GM21367 (cell line): ENCODE results near the gene ACTL10.

Experiments used
- ATAC-seq: cut with Tn5 transposase; IDR thresholded peaks from one replicate; pipeline ENCODE4 v1.9.1; 2021; ENCODE audit not compliant: unreplicated experiment

The ACTL10 gene

GRCh38 chr20:33663161-33664084 is 3.3 kb upstream of the ACTL10 start:
- ATAC-seq, result no peak

- ATAC-seq, result no peak
Observed at GRCh38 chr20:33664085-33664761, 2.5 kb upstream of the ACTL10 start.

DNA sequence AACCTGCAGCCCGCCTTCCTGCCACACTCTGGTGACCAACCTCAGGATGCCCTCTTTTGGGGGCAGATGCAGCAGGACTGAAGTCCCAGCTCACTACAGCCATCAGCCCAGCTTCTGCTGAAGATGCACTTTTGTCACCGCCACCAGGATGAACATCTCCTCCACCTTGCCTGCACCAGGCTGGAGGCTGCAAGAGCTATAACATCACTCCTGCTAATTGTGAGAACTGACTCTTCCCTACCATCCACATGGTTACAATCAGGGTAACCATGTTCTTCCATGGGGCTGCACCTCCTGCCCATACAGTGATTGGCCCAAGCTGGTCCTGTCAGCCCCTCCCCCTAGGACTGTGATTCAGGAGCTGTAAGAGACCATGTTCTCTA is 2.0 kb upstream of the ACTL10 start:
- ATAC-seq, result no peak

- ATAC-seq, result no peak
Observed at GRCh38 chr20:33667245-33667675, 517 bp downstream of the ACTL10 start.

DNA sequence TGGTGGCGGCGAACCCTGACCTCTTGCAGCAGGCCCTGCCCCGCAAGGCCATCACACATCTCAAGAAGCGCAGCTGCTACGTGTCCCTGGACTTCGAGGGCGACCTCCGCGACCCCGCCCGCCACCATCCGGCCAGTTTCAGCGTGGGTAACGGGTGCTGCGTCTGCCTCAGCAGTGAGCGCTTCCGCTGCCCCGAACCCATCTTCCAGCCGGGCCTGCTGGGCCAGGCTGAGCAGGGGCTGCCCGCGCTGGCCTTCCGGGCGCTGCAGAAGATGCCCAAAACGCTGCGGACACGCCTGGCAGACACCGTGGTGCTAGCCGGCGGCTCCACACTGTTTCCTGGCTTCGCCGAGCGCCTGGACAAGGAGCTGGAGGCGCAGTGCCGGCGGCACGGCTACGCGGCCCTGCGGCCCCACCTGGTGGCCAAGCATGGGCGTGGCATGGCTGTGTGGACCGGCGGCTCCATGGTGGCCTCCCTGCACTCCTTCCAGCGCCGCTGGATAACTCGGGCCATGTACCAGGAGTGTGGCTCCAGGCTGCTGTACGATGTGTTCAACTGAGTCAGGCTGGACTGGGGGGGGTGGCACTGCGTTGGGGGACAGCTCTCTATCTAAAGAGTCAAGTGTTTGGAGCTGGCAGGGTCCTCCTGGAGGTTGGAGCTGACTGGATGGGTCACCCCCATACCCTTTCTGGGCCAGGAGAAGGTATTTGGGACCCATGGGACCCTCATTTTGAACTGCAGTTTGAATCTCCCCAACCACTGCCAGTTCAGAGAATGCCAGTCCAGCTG is 1.1 kb downstream of the ACTL10 start:
- no peak for ATAC-seq

- ATAC-seq, result no peak
Observed at GRCh38 chr20:33668466-33669155, 1.9 kb downstream of the ACTL10 start.

- ATAC-seq, result no peak
Observed at GRCh38 chr20:33669224-33669623, 2.5 kb downstream of the ACTL10 start.

GRCh38 chr20:33669873-33670640 is 3.3 kb downstream of the ACTL10 start:
- ATAC-seq, result no peak

- no peak for ATAC-seq
Observed at GRCh38 chr20:33670715-33671499, 4.2 kb downstream of the ACTL10 start.

GRCh38 chr20:33671573-33672288 is 5.0 kb downstream of the ACTL10 start:
- ATAC-seq, result no peak

DNA sequence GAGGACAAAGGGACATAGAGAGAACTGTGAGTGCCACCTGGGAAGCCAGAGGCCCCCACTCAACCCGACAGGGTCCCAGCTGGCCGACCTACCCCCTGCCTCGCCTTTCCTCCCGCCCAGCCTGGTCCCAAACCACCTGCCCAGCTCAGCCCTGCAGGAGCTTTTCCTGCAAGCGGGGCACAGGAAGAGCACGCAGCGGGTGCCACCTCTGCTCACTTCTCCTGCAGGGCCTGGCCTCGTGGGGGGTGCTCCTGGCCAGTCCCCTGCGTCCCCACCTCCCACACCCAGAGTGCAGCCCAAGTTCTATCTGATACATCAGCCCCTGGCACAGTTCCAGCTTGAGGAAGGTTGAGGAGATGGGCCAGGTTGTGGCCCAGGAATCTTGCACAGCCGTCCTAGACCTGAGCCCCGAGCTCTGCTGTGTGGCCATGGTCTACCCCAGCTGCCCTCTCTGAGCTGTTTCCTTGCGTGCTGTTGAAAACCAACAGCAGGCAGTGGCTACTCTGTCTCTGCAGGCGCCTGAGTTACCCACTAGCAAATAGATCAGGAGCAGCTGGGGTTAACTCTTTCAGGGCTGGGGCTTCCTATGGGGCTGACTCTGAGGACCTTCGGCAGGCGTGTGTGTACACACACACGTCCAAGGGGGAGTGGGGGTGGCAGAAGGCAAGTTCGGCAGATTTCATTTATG is 5.8 kb downstream of the ACTL10 start:
- no peak for ATAC-seq

- no peak for ATAC-seq
Observed at GRCh38 chr20:33673114-33673409, 6.3 kb downstream of the ACTL10 start.

DNA sequence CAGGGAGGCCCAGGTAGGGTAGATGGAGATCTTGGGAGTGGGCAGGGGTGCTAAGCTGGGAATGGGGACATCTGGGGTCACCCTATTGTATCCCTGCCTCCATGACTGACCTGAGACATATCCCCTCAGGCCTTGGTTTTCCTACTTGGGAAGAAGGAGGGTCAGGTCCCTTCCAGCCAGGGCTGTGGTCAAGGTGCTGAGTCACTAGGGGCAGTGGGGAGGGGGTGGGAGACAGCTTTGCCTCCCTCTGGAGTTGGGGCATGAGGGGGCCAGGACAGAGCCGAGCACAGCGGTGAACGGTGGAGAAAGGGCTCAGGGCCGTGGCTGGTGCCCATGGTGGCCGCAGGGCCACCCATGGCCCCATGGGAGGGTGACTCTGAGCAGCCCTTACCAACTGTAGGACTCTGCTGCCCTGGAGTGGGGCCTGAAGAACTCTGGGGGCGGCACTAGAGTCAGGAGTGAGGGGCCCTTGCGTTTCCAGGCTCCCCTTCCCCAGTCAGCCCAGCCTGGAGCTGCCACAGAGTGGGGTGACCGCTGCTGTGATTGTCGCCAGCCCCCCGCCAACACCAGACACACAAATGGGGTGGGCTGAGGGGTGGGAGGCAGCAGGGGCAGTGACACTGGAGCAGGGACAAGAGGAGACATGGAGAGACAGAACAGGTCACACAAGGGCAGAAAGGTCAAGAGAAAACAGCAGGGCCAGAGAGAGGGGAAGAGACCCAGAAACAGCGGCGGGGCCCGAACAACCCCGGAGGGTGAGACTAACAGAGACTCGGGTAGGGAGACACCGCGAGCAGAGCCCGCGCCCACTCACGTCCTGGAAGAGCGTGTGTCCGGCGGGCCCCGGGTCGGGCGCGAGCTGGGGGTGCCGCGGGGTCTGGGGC is 6.9 kb downstream of the ACTL10 start:
- no peak for ATAC-seq

GRCh38 chr20:33674294-33675135 is 7.8 kb downstream of the ACTL10 start, which contains the start of gene NECAB3:
Gene NECAB3, minus strand, starts transcription at chr20:33674428. Its CDS starts 76 bp downstream, at chr20:33674352.
- no peak for ATAC-seq

DNA sequence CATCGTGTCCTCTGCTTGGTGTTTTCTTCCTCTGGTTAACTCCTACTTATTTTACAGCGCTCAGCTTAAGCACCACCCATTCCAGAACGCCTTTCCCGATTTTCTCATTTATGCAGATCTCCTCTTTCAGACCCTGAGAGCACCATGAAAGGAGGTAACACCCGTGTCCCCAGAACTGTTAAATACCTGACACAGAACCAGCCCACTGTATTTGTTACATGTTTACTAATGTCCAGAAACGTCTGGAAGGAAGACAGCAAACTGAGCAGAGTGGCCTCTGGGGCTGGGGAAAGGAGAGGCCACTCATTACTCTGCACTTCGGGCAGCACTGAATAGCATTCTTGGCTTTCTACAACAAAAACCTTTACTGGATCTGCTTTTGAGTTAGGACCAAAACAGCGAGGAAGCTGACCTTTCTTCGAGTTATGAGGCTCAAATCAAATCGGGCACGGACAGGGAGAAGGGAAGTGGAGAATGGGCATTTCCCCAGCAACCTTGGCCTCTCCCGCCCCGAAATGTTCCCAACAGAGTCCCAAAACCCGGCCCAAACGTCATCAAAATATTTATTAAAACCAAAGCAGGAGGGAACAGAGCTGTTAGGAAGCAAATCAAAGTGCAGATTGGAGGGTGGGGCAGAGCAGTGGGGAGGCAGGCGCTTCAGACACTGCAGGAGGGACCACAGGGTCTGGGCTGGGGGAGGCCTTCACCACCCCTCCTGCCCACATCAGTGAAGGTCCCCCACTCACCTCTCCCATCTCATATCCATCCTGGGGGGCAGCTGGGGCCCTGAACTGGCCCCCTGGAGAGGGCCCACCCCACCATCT is 8.6 kb downstream of the ACTL10 start:
- no peak for ATAC-seq
